Spleen (tissue), 7 donors: Measurements from ENCODE around the gene ADAMTSL3.

Experiments used
- CTCF ChIP-seq, 11 experiments: fragments of 200-600 bp in 7 of 11; fragments of 450-650 bp in 4 of 11; sonication (generic) in 4 of 11; IDR thresholded peaks in 8 of 11; conservative IDR thresholded peaks in 3 of 11; 1 replicate in 7 of 11; 2 replicates in 4 of 11; pipeline versions ENCODE4 v1.4.0 to v1.8.0; 2016 to 2021; ENCODE audit warnings: antibody characterized with exemption in 11 of 11, inconsistent platforms in 4 of 11, mild to moderate bottlenecking in 1 of 11
- POLR2A ChIP-seq, 3 donors: fragments of 450-650 bp; IDR thresholded peaks; one replicate each; pipeline ENCODE4 v1.5.1; 2017; ENCODE audit warnings: antibody characterized with exemption in 3 of 3, mild to moderate bottlenecking in 1 of 3
- POLR2AphosphoS5 ChIP-seq, 3 donors: sonication (generic); formaldehyde crosslinking; IDR thresholded peaks; one replicate each; pipeline ENCODE4 v1.5.1; 2017; ENCODE audit warnings: antibody characterized with exemption in 3 of 3
- donor health status: DM: no; HTN: no; CAD: no; lungs with moderate emphysema.
- donor health status: DM: no; HTN: no; CAD: no.
- donor health status: DM: no; HTN: no; CAD: no.

DNA sequence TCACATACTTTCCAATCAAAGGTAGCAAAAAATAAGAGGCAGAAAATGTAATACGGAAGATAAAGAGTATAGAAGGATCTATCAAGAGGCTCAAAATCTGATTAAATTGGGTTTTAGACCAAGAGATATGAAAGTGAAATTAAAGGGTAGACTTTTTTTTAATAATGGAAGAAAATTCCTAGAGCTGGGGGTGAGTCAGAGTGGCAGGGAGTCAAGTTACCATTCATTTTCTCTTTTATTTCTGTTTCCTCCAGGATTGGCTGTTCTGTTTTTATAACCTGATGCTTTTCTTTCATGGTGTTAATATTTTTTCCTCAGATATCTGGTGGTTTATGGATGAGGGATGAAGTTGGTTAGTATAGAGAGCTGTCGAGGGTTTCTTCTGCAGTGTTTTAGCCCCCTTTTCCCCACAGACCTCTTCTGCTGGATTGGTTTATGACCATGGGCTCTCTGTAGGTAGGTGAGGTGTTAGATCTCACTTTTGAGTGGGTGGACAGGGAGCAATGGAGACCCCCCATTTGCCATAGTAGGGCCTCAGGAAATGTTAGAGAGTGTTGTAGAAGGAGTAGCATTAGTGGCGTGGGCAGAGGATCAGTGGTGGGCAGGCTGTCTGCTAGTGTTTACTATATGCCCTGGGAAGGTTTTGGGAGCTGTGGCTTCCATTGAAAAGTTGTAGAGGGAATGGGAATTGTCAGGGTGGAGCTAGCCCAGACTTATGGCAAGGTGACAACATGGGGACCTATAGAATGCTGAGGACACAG is 380.1 kb downstream of the ADAMTSL3 start:
- TF ChIP-seq CTCF (IDR thresholded peaks at IDR 0.05 in 8 of 11, conservative IDR thresholded peaks at IDR 0.05 in 3 of 11) (no peak), POLR2A (IDR thresholded peaks at IDR 0.05) (no peak), POLR2AphosphoS5 (IDR thresholded peaks at IDR 0.05) (no peak)
